HG02623 (cell line): ENCODE data around the gene MYT1.

Experiments used
- ATAC-seq: cut with Tn5 transposase; IDR thresholded peaks from one replicate; pipeline ENCODE4 v1.9.1; 2021; ENCODE audit warnings: moderate library complexity; ENCODE audit not compliant: unreplicated experiment

The MYT1 gene

DNA sequence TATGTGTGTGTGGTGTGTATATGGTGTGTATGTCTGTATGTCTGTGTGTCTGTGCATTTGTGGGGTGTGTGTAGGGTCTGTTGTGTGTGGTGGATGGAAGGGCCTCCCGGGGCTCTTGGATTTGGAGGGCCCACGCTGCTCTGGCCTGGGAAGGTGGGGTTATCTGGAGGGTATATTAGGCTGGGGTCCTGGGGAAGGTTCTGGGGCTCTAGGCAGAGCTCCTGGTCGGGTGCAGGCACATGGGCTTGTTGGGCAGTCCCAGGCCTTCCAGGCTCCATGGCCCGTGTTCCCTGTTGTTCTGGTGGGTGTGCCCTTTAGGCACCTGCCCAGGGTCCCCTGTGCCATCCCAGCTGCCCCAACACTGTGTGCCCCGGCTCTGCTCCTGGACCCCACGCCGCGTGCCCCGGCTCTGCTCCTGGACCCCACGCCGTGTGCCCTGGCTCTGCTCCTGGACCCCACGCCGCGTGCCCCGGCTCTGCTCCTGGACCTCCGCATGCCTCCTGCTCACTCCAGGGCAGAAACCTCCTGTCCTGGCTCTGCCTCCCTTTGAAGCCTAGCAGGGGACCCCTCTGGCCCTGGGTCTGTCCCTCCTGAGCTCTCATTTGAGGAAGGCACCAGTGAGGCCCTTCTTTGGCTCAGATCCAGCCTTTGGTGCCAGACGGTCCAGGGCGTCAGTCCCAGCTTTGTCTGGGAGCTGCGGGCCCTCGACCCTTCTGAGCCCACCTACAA lies 10.2 kb upstream of the MYT1 start:
- no peak for ATAC-seq

GRCh38 chr20:64154590-64155257 lies 9.5 kb upstream of the MYT1 start:
- no peak for ATAC-seq

DNA sequence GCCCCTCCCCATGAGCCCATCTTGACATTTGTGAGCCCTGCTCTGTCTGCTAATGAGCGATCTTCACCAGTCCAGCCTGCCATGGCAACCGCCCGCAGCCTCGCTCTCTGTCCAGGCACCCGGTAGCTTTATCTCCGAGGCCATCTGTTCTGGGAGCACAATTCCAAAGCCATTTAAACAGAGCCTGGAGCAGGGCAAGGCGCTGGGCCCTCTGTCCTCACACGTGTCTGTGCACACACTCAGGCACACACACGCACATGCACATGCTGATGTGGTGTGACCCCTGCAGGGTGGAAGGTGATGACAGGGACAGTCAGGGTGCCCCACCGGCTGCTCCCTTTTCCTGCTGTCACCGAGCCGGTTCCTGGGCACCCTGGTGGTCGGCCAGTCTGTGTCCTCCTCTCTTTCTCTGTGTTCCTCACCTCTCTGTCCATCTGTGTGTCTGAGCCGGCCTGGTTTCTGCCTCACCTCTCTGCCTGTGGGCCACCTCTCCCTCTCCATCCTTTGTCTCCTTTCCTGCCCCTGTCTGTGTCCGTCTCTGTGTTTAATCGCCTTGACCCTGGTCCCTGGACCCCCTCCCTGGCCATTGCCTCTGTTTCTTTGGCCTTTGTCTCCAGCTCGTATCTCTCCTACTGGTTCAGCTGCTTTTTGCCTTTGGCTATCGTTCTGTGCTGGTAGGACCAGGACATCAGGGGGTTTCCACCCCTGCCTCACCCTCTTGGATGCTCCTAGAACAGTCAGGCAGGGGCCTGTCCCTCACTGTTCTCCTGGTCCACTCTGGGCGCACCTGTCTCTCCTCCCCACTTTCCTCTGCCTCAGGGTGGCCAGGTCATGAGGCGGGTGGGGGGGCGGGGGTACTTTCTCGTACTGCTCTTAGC lies 8.8 kb upstream of the MYT1 start:
- ATAC-seq = no peak

GRCh38 chr20:64156136-64156885 lies 7.9 kb upstream of the MYT1 start:
- no peak for ATAC-seq

GRCh38 chr20:64156886-64157875 lies 7.1 kb upstream of the MYT1 start:
- ATAC-seq = no peak

DNA sequence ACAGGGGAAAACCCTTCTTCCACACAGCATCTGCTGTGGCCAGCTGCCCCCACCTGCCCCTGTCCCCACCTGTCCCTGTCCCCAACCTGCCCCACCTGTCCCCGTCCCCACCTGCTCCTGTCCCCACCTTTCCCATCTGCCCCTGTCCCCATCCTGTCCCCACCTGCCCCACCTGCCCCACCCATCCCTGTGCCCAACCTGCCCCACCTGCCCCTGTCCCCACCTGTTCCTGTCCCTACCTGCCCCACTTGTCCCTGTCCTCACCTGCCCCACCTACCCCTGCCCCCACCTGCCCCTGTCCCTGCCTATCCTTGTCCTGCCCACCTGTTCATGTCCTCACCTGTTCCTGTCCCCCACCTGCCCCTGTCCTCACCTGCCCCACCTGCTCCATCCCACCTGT lies 6.4 kb upstream of the MYT1 start:
- ATAC-seq = no peak

- no peak for ATAC-seq
Observed at GRCh38 chr20:64158346-64159285, 5.6 kb upstream of the MYT1 start.

- no peak for ATAC-seq
Observed at GRCh38 chr20:64159286-64159680, 5.0 kb upstream of the MYT1 start.

DNA sequence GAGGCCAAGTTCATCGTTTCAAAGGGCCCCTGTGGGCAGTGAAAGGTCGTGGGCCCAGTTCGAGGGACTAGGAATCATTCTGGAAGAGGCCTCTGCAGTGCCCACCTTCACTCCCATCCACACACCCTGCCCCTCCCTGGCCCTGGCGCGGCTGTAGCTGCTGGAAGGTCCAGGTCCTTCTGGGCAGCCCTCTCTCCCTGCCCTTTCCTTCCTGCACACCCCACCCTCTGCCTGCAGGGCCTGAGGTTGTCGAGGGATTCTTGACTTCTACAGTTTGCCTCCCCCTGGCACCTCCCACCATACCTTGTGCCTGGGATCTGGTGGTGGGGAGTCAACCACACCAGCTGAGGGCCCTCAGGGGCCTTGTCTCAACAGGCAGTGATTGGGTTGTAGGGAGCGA lies 4.5 kb upstream of the MYT1 start:
- no peak for ATAC-seq

GRCh38 chr20:64160118-64160517 lies 4.1 kb upstream of the MYT1 start:
- no peak for ATAC-seq

DNA sequence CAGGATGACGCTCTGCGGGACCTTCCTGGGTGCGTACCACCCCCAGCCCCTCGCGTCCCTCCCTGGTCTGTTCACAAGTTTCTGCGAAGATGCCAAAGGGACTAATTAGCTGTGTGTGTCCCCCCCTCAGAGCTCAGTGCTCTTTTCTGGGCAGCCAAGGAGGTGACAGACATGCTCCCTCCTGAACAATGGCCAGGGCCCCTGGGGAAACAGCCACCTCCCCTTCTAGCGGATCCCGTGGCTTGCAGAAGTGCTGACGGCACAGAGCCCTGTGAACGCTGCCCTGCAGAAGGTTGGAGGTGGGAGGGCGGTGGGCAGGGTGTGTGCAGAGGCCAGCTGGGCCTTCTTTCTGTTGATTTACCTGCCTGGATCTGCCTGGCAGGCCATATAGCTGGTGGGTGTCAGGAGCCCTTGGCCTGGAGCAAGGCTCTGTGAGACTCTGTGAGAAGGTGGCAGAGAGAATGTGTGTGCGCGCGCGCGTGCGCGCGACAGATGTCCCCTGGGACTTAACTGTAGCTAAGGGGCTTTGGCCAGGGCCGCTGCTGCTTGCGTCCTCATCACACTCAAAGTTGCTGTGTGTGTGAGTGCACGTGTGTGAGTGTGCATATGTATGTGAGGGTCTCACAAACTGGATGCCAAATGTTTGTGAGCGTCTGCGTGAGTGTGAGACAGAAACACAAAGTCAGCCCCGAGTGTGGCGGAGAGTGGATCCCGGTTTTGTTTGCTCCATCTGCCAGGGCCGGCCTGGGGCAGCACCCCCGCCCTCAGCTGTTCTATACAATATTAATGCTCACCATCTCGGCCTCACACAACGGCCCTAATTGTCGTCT lies 3.5 kb upstream of the MYT1 start:
- no peak for ATAC-seq

DNA sequence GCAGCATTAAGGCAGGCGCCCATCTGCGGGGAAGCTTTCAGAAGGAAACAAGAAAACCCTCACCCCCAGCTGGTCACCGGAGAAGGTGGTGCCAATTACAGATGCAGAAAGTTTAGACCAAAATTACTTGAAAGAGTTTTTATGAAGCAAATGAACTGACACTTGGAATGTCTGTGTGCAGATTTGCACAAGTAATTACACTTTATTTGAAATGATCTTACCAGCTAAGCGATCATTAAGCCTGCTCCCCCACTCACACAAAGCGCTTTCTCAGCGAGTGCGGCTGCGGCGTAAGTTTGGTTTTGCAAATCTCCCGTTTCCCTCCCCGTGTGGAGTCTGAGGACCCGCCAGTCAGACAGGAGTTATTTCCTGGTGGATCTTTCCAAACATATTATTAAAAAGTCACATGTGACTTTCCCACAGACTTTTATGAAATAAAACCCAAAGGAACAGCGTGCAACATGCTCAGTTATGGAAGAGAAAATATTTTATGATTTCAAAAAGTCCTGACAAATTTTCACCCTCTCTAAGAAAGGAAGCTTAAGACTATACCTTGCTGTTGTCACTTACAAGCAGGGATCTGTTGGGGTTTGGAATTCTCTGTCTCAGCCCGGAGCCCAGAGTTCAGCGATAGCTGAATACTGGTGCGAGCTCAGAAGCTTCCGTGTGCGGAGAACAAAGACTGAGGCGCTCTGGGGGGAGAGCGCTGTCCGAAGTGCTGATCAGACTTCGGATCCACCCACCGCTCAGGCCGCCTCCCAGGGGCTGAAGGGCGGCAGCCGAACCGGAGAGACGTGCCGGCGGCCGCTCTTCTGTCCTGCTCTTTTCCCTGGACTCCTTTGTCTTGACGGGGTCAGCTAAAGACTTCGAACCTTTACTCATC lies 2.7 kb upstream of the MYT1 start:
- ATAC-seq = no peak

GRCh38 chr20:64162239-64162910 lies 1.9 kb upstream of the MYT1 start:
- ATAC-seq = no peak

DNA sequence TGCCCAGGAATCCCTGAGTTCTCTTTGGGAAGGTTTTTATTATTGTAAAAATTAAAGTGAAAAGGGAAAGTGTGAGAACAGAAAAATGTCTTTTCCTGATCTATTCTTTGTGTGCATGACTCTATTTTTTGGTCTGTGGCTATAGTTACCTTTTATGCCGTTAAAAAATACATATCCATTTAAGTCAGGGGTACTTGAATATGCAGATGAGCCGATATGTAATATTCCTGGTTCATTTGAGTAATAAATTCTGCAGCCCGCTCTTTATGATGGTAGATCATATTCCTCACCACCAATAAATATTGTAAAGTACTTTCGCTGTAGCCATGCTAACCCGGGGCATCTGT lies 503 bp upstream of the MYT1 start:
- ATAC-seq = no peak

- ATAC-seq = no peak
Observed at GRCh38 chr20:64165866-64166600, 1.8 kb downstream of the MYT1 start.
